ENCODE measurements around the gene SLC36A2.

The SLC36A2 gene

GRCh38 chr5:151357792-151358191 is 10.4 kb upstream of the SLC36A2 start:
- DNase-seq, result no peak
- Histone ChIP-seq H3K9me3 (ENCODE audit: severe bottlenecking) (peaks cover 2% of the 10 kb centered on the region), H3K27me3 (ENCODE audit: insufficient read depth, low read depth, severe bottlenecking) (no peaks in the 10 kb centered on the region), H3K36me3 (no peaks in the 10 kb centered on the region), H3K4me3 (ENCODE audit: low read depth, low read length) (no peak overlapping the region), H3K27ac (no peak overlapping the region)
- no peak for TF ChIP-seq CTCF (IDR thresholded peaks at IDR 0.05; ENCODE audit: low read depth, low read length)

GRCh38 chr5:151357097-151357496 is 9.7 kb upstream of the SLC36A2 start:
- H3K27ac ChIP-seq, result no peak overlapping the region
- no peak for TF ChIP-seq CTCF (IDR thresholded peaks at IDR 0.05; ENCODE audit: low read depth, low read length)
- no peaks in the 10 kb centered on the region for H3K27me3 ChIP-seq (ENCODE audit: insufficient read depth, low read depth, severe bottlenecking)
- no peak overlapping the region for H3K4me3 ChIP-seq (ENCODE audit: low read depth, low read length)
- no peak for DNase-seq
- H3K9me3 ChIP-seq (ENCODE audit: severe bottlenecking), result peaks cover 2% of the 10 kb centered on the region
- no peaks in the 10 kb centered on the region for H3K36me3 ChIP-seq

GRCh38 chr5:151351671-151352070 is 4.3 kb upstream of the SLC36A2 start:
- no peak for DNase-seq
- Histone ChIP-seq H3K27me3 (ENCODE audit: insufficient read depth, low read depth, severe bottlenecking) (peaks cover 4% of the 10 kb centered on the region), H3K36me3 (no peaks in the 10 kb centered on the region), H3K9me3 (ENCODE audit: severe bottlenecking) (no peaks in the 10 kb centered on the region), H3K4me3 (ENCODE audit: low read depth, low read length) (no peak overlapping the region), H3K27ac (no peak overlapping the region)
- TF ChIP-seq CTCF (IDR thresholded peaks at IDR 0.05; ENCODE audit: low read depth, low read length), result no peak

GRCh38 chr5:151348789-151349188 is 1.4 kb upstream of the SLC36A2 start:
- H3K36me3 ChIP-seq, result no peaks in the 10 kb centered on the region
- H3K9me3 ChIP-seq (ENCODE audit: severe bottlenecking), result no peaks in the 10 kb centered on the region
- TF ChIP-seq CTCF (IDR thresholded peaks at IDR 0.05; ENCODE audit: low read depth, low read length), result no peak
- peaks cover 7% of the 10 kb centered on the region for H3K27me3 ChIP-seq (ENCODE audit: insufficient read depth, low read depth, severe bottlenecking)
- H3K27ac ChIP-seq, result no peak overlapping the region
- DNase-seq, result no peak
- no peak overlapping the region for H3K4me3 ChIP-seq (ENCODE audit: low read depth, low read length)

GRCh38 chr5:151345808-151346478 is 1.4 kb downstream of the SLC36A2 start:
- Histone ChIP-seq H3K27me3 (ENCODE audit: insufficient read depth, low read depth, severe bottlenecking) (peaks cover 7% of the 10 kb centered on the region), H3K4me3 (ENCODE audit: low read depth, low read length) (no peak overlapping the region), H3K27ac (no peak overlapping the region), H3K9me3 (ENCODE audit: severe bottlenecking) (no peaks in the 10 kb centered on the region), H3K36me3 (no peaks in the 10 kb centered on the region)
- DNase-seq, result no peak
- no peak for TF ChIP-seq CTCF (IDR thresholded peaks at IDR 0.05; ENCODE audit: low read depth, low read length)

Measured in WERI-Rb-1 (cell line).